GM18508 (cell line): Measurements from ENCODE around the gene MAP1B.

Source experiments
- ATAC-seq: cut with Tn5 transposase; IDR thresholded peaks from one replicate; pipeline ENCODE4 v1.9.1; 2021; ENCODE audit warnings: moderate number of reproducible peaks; ENCODE audit not compliant: insufficient read depth, unreplicated experiment

MAP1B gene

GRCh38 chr5:72241346-72242003, 134.2 kb downstream of the MAP1B start:
- no peak for ATAC-seq

- no peak for ATAC-seq
These were observed 135.7 kb downstream of the MAP1B start for GRCh38 chr5:72242796-72243475.

- no peak for ATAC-seq
These were observed 136.4 kb downstream of the MAP1B start for GRCh38 chr5:72243706-72244105.

- peak; percentile 73 for ATAC-seq
These were observed 137.6 kb downstream of the MAP1B start for GRCh38 chr5:72244862-72245371.

GRCh38 chr5:72245546-72245945, 138.3 kb downstream of the MAP1B start:
- ATAC-seq: no peak

GRCh38 chr5:72245951-72246532, 138.8 kb downstream of the MAP1B start:
- ATAC-seq: no peak

GRCh38 chr5:72246954-72247442, 139.7 kb downstream of the MAP1B start:
- ATAC-seq: no peak

GRCh38 chr5:72248410-72248981, 141.2 kb downstream of the MAP1B start:
- no peak for ATAC-seq

- ATAC-seq: no peak
These were observed 144.1 kb downstream of the MAP1B start for GRCh38 chr5:72251386-72251785.

GRCh38 chr5:72252008-72252407, 144.7 kb downstream of the MAP1B start:
- ATAC-seq: no peak

- ATAC-seq: no peak
These were observed 145.4 kb downstream of the MAP1B start for GRCh38 chr5:72252574-72253155.

GRCh38 chr5:72255237-72255636, 148.0 kb downstream of the MAP1B start:
- ATAC-seq: no peak

GRCh38 chr5:72255670-72256069, 148.4 kb downstream of the MAP1B start:
- no peak for ATAC-seq

GRCh38 chr5:72256536-72256935, 149.3 kb downstream of the MAP1B start:
- ATAC-seq: no peak
